ENCODE data around the gene FRMD4A. TPM values are rescaled to one million over a fixed set of nuclear protein-coding genes. Genes with fewer than 3 reads are reported as not detected.

Gene FRMD4A
- total RNA-seq, 1 experiment from 2014 or later, result 18.3 TPM

GRCh38 chr10:14126697-14127440 is 203.9 kb downstream of the FRMD4A start:
- ChIA-PET CTCF (no interaction called here), POLR2A (ENCODE audit: unreplicated experiment) (no interaction called here)
- Histone ChIP-seq H3K27me3 (ENCODE audit: insufficient read depth, low read depth) (no peaks in the 10 kb centered on the region), H3K4me2 (peak overlapping the region; percentile 7; the same call in 1 of the 2 replicates), H3F3A (ENCODE audit: insufficient read depth, low read depth) (peaks cover 8% of the 10 kb centered on the region), H3K4me1 (replicated peaks; ENCODE audit: insufficient read depth) (no peaks in the 10 kb centered on the region), H3K79me2 (ENCODE audit: low read depth) (no peaks in the 10 kb centered on the region), H3K27ac (no peak overlapping the region), H3K4me3 (no peak overlapping the region), H2AFZ (no peak overlapping the region), H3K9me2 (ENCODE audit: insufficient read depth) (no peaks in the 10 kb centered on the region), H3K9me3 (ENCODE audit: insufficient read depth, low read depth) (peaks cover 7% of the 10 kb centered on the region; the same call in 1 of the 2 replicates), H4K20me1 (ENCODE audit: insufficient read depth) (no peaks in the 10 kb centered on the region), H3K36me3 (ENCODE audit: low read depth) (no peaks in the 10 kb centered on the region)
- peak; percentile 5 to 72 for DNase-seq
- BruUV-seq (replicated peaks), result no TSS peak
- TF ChIP-seq EZH2 (IDR thresholded peaks at IDR 0.05; ENCODE audit: low read depth), result no peak
- no peak for TF ChIP-seq CTCF (conservative IDR thresholded peaks at IDR 0.05)
- intact Hi-C loops (cut with micrococcal nuclease; ENCODE audit: unreplicated experiment), result no loop called here

GRCh38 chr10:14125564-14125963 is 205.2 kb downstream of the FRMD4A start:
- TF ChIP-seq EZH2 (IDR thresholded peaks at IDR 0.05; ENCODE audit: low read depth), result no peak
- no peak for TF ChIP-seq CTCF (conservative IDR thresholded peaks at IDR 0.05)
- H3K36me3 ChIP-seq (ENCODE audit: low read depth), result no peaks in the 10 kb centered on the region
- peaks cover 7% of the 10 kb centered on the region; the same call in 1 of the 2 replicates for H3K9me3 ChIP-seq (ENCODE audit: insufficient read depth, low read depth)
- H2AFZ ChIP-seq, result no peak overlapping the region
- H3K27ac ChIP-seq, result no peak overlapping the region
- DNase-seq, result no peak
- no peaks in the 10 kb centered on the region for H4K20me1 ChIP-seq (ENCODE audit: insufficient read depth)
- no TSS peak for BruUV-seq (replicated peaks)
- ChIA-PET CTCF (no interaction called here), POLR2A (ENCODE audit: unreplicated experiment) (no interaction called here)
- H3K4me3 ChIP-seq, result no peak overlapping the region
- no peaks in the 10 kb centered on the region for H3K79me2 ChIP-seq (ENCODE audit: low read depth)
- H3K4me1 ChIP-seq (replicated peaks; ENCODE audit: insufficient read depth), result no peaks in the 10 kb centered on the region
- intact Hi-C loops (cut with micrococcal nuclease; ENCODE audit: unreplicated experiment), result no loop called here
- H3K9me2 ChIP-seq (ENCODE audit: insufficient read depth), result no peaks in the 10 kb centered on the region
- H3K27me3 ChIP-seq (ENCODE audit: insufficient read depth, low read depth), result no peaks in the 10 kb centered on the region
- peaks cover 8% of the 10 kb centered on the region for H3F3A ChIP-seq (ENCODE audit: insufficient read depth, low read depth)
- H3K4me2 ChIP-seq, result no peak overlapping the region

- H3K36me3 ChIP-seq (ENCODE audit: low read depth), result no peaks in the 10 kb centered on the region
- H3K9me3 ChIP-seq (ENCODE audit: insufficient read depth, low read depth), result peaks cover 7% of the 10 kb centered on the region; the same call in 1 of the 2 replicates
- peaks cover 8% of the 10 kb centered on the region for H3F3A ChIP-seq (ENCODE audit: insufficient read depth, low read depth)
- intact Hi-C loops (cut with micrococcal nuclease; ENCODE audit: unreplicated experiment), result no loop called here
- no peaks in the 10 kb centered on the region for H3K27me3 ChIP-seq (ENCODE audit: insufficient read depth, low read depth)
- H3K79me2 ChIP-seq (ENCODE audit: low read depth), result no peaks in the 10 kb centered on the region
- POLR2A ChIA-PET (ENCODE audit: unreplicated experiment), result no interaction called here
- TF ChIP-seq CTCF (conservative IDR thresholded peaks at IDR 0.05) (no peak), EZH2 (IDR thresholded peaks at IDR 0.05; ENCODE audit: low read depth) (no peak)
- DNase-seq, result no peak
- H3K4me1 ChIP-seq (replicated peaks; ENCODE audit: insufficient read depth), result no peaks in the 10 kb centered on the region
- H3K4me3 ChIP-seq, result no peak overlapping the region
- BruUV-seq (replicated peaks), result no TSS peak
- CTCF ChIA-PET, result no interaction called here
- no peak overlapping the region for H3K27ac ChIP-seq
- no peak overlapping the region for H2AFZ ChIP-seq
- H3K9me2 ChIP-seq (ENCODE audit: insufficient read depth), result no peaks in the 10 kb centered on the region
- no peaks in the 10 kb centered on the region for H4K20me1 ChIP-seq (ENCODE audit: insufficient read depth)
- H3K4me2 ChIP-seq, result no peak overlapping the region
These were observed 205.8 kb downstream of the FRMD4A start for GRCh38 chr10:14124941-14125340.
